ENCODE measurements around the gene COL15A1.

Gene COL15A1

GRCh38 chr9:99056886-99057664 lies 113.4 kb downstream of the COL15A1 start:
- peaks cover 10% of the 10 kb centered on the region for H3K79me1 ChIP-seq (ENCODE audit: low read length)
- no peak overlapping the region for H3K18ac ChIP-seq (ENCODE audit: low read length)
- H4K12ac ChIP-seq (ENCODE audit: low read depth, low read length), result no peak overlapping the region
- no peak overlapping the region for H3K27ac ChIP-seq (ENCODE audit: low read depth, low read length)
- no peak overlapping the region for H4K91ac ChIP-seq (ENCODE audit: low read depth, low read length)
- no peaks in the 10 kb centered on the region for H3K27me3 ChIP-seq (ENCODE audit: insufficient read depth, low read length)
- H3K9me3 ChIP-seq (ENCODE audit: insufficient read depth, low read depth, low read length), result peaks cover 2% of the 10 kb centered on the region
- H2BK12ac ChIP-seq (ENCODE audit: low read length), result no peak overlapping the region
- peaks cover 2% of the 10 kb centered on the region for H3K79me2 ChIP-seq (ENCODE audit: control insufficient read depth, insufficient read depth, low read length, poor library complexity)
- H2BK120ac ChIP-seq (ENCODE audit: insufficient read depth, low read length, poor library complexity), result no peak overlapping the region
- no peak overlapping the region for H4K8ac ChIP-seq (ENCODE audit: low read depth, low read length)
- no peak overlapping the region for H2AFZ ChIP-seq (ENCODE audit: insufficient read depth, low read length, poor library complexity)
- peak in 1 of 2 donors; percentile 34 for DNase-seq
- no peak overlapping the region for H3K14ac ChIP-seq (ENCODE audit: low read length)
- no CpG with 5 or more reads among the region's 5 CpGs for WGBS (ENCODE audit: extremely low coverage, insufficient coverage, insufficient read length)
- H3K36me3 ChIP-seq (ENCODE audit: control insufficient read depth in 1 of 2, insufficient read depth in 2 of 2, low read length in 2 of 2), result no peaks in the 10 kb centered on the region
- H2AK5ac ChIP-seq (ENCODE audit: low read length), result no peak overlapping the region
- no peak overlapping the region for H3K4ac ChIP-seq (ENCODE audit: low read depth, low read length)
- no peak overlapping the region for H3K9ac ChIP-seq (ENCODE audit: low read length)
- H3K4me1 ChIP-seq (ENCODE audit: control insufficient read depth in 1 of 2, insufficient read depth in 2 of 2, low read length in 2 of 2), result peaks cover 12 to 13% of the 10 kb centered on the region in 2 experiments
- no peak overlapping the region for H2BK5ac ChIP-seq (ENCODE audit: low read depth, low read length, poor library complexity)
- no peak overlapping the region for H3K4me3 ChIP-seq (ENCODE audit: low read depth, low read length)
- no peak overlapping the region for H3K4me2 ChIP-seq (ENCODE audit: low read length)
- no peak overlapping the region for H3K23ac ChIP-seq (ENCODE audit: low read length)

GRCh38 chr9:99057665-99058625 lies 114.2 kb downstream of the COL15A1 start:
- Histone ChIP-seq H3K36me3 (ENCODE audit: control insufficient read depth in 1 of 2, insufficient read depth in 2 of 2, low read length in 2 of 2) (no peaks in the 10 kb centered on the region), H3K18ac (ENCODE audit: low read length) (no peak overlapping the region), H3K14ac (ENCODE audit: low read length) (no peak overlapping the region), H3K23ac (ENCODE audit: low read length) (no peak overlapping the region), H3K4me2 (ENCODE audit: low read length) (no peak overlapping the region), H4K12ac (ENCODE audit: low read depth, low read length) (no peak overlapping the region), H3K27me3 (ENCODE audit: insufficient read depth, low read length) (no peaks in the 10 kb centered on the region), H3K4me3 (ENCODE audit: low read depth, low read length) (no peak overlapping the region), H4K8ac (ENCODE audit: low read depth, low read length) (no peak overlapping the region), H2BK5ac (ENCODE audit: low read depth, low read length, poor library complexity) (no peak overlapping the region), H2BK12ac (ENCODE audit: low read length) (no peak overlapping the region), H2AK5ac (ENCODE audit: low read length) (no peak overlapping the region), H3K79me1 (ENCODE audit: low read length) (peaks cover 10% of the 10 kb centered on the region), H3K4me1 (ENCODE audit: control insufficient read depth in 1 of 2, insufficient read depth in 2 of 2, low read length in 2 of 2) (peaks cover 12 to 13% of the 10 kb centered on the region in 2 experiments), H3K4ac (ENCODE audit: low read depth, low read length) (no peak overlapping the region), H3K79me2 (ENCODE audit: control insufficient read depth, insufficient read depth, low read length, poor library complexity) (peaks cover 2% of the 10 kb centered on the region), H4K91ac (ENCODE audit: low read depth, low read length) (no peak overlapping the region), H3K9ac (ENCODE audit: low read length) (no peak overlapping the region), H3K27ac (ENCODE audit: low read depth, low read length) (no peak overlapping the region), H3K9me3 (ENCODE audit: insufficient read depth, low read depth, low read length) (peaks cover 2% of the 10 kb centered on the region), H2AFZ (ENCODE audit: insufficient read depth, low read length, poor library complexity) (no peak overlapping the region), H2BK120ac (ENCODE audit: insufficient read depth, low read length, poor library complexity) (no peak overlapping the region)
- WGBS (ENCODE audit: extremely low coverage, insufficient coverage, insufficient read length), result no CpG with 5 or more reads among the region's 7 CpGs
- no peak for DNase-seq

- Histone ChIP-seq H3K4me3 (ENCODE audit: low read depth, low read length) (no peak overlapping the region), H4K8ac (ENCODE audit: low read depth, low read length) (no peak overlapping the region), H2BK120ac (ENCODE audit: insufficient read depth, low read length, poor library complexity) (no peak overlapping the region), H4K91ac (ENCODE audit: low read depth, low read length) (no peak overlapping the region), H2AFZ (ENCODE audit: insufficient read depth, low read length, poor library complexity) (no peak overlapping the region), H2BK12ac (ENCODE audit: low read length) (peak overlapping the region; percentile 21), H3K23ac (ENCODE audit: low read length) (no peak overlapping the region), H3K4ac (ENCODE audit: low read depth, low read length) (no peak overlapping the region), H3K27me3 (ENCODE audit: insufficient read depth, low read length) (no peaks in the 10 kb centered on the region), H2AK5ac (ENCODE audit: low read length) (no peak overlapping the region), H3K4me2 (ENCODE audit: low read length) (no peak overlapping the region), H3K27ac (ENCODE audit: low read depth, low read length) (no peak overlapping the region), H4K12ac (ENCODE audit: low read depth, low read length) (no peak overlapping the region), H3K4me1 (ENCODE audit: control insufficient read depth in 1 of 2, insufficient read depth in 2 of 2, low read length in 2 of 2) (peaks cover 8 to 12% of the 10 kb centered on the region in 2 experiments), H3K79me2 (ENCODE audit: control insufficient read depth, insufficient read depth, low read length, poor library complexity) (no peaks in the 10 kb centered on the region), H3K9me3 (ENCODE audit: insufficient read depth, low read depth, low read length) (peaks cover 2% of the 10 kb centered on the region), H3K18ac (ENCODE audit: low read length) (no peak overlapping the region), H3K79me1 (ENCODE audit: low read length) (peaks cover 4% of the 10 kb centered on the region), H3K36me3 (ENCODE audit: control insufficient read depth in 1 of 2, insufficient read depth in 2 of 2, low read length in 2 of 2) (no peaks in the 10 kb centered on the region), H3K9ac (ENCODE audit: low read length) (no peak overlapping the region), H3K14ac (ENCODE audit: low read length) (no peak overlapping the region), H2BK5ac (ENCODE audit: low read depth, low read length, poor library complexity) (no peak overlapping the region)
- WGBS (ENCODE audit: extremely low coverage, insufficient coverage, insufficient read length), result no CpG with 5 or more reads among the region's 8 CpGs
- DNase-seq, result peak in 1 of 2 donors; percentile 33
These were observed 115.5 kb downstream of the COL15A1 start for GRCh38 chr9:99058964-99059921.

- peaks cover 0 to 7% of the 10 kb centered on the region in 2 experiments for H3K4me1 ChIP-seq (ENCODE audit: control insufficient read depth in 1 of 2, insufficient read depth in 2 of 2, low read length in 2 of 2)
These were observed 116.9 kb downstream of the COL15A1 start for GRCh38 chr9:99060621-99061020.

More at GRCh38 chr9:99060621-99061020, 116.9 kb downstream of the COL15A1 start:
- H3K4me2 ChIP-seq (ENCODE audit: low read length), result no peak overlapping the region
- no peaks in the 10 kb centered on the region for H3K36me3 ChIP-seq (ENCODE audit: control insufficient read depth in 1 of 2, insufficient read depth in 2 of 2, low read length in 2 of 2)
- DNase-seq, result no peak
- H2AFZ ChIP-seq (ENCODE audit: insufficient read depth, low read length, poor library complexity), result no peak overlapping the region
- WGBS (ENCODE audit: extremely low coverage, insufficient coverage, insufficient read length), result no CpG with 5 or more reads among the region's 2 CpGs
- H4K12ac ChIP-seq (ENCODE audit: low read depth, low read length), result no peak overlapping the region
- no peak overlapping the region for H3K4me3 ChIP-seq (ENCODE audit: low read depth, low read length)
- H3K4ac ChIP-seq (ENCODE audit: low read depth, low read length), result no peak overlapping the region
- no peak overlapping the region for H4K91ac ChIP-seq (ENCODE audit: low read depth, low read length)
- no peak overlapping the region for H2AK5ac ChIP-seq (ENCODE audit: low read length)
- H3K27me3 ChIP-seq (ENCODE audit: insufficient read depth, low read length), result no peaks in the 10 kb centered on the region
- H2BK12ac ChIP-seq (ENCODE audit: low read length), result no peak overlapping the region
- no peak overlapping the region for H3K9ac ChIP-seq (ENCODE audit: low read length)
- H3K18ac ChIP-seq (ENCODE audit: low read length), result no peak overlapping the region
- no peak overlapping the region for H4K8ac ChIP-seq (ENCODE audit: low read depth, low read length)
- H3K9me3 ChIP-seq (ENCODE audit: insufficient read depth, low read depth, low read length), result peaks cover 2% of the 10 kb centered on the region
- no peak overlapping the region for H3K23ac ChIP-seq (ENCODE audit: low read length)
- no peak overlapping the region for H2BK120ac ChIP-seq (ENCODE audit: insufficient read depth, low read length, poor library complexity)
- no peaks in the 10 kb centered on the region for H3K79me2 ChIP-seq (ENCODE audit: control insufficient read depth, insufficient read depth, low read length, poor library complexity)
- no peaks in the 10 kb centered on the region for H3K79me1 ChIP-seq (ENCODE audit: low read length)
- no peak overlapping the region for H2BK5ac ChIP-seq (ENCODE audit: low read depth, low read length, poor library complexity)
- H3K27ac ChIP-seq (ENCODE audit: low read depth, low read length), result no peak overlapping the region
- no peak overlapping the region for H3K14ac ChIP-seq (ENCODE audit: low read length)

Data from trophoblast cell (in vitro differentiated cells and primary cell).